ENCODE measurements around the gene SMARCC2. TPM values are rescaled to one million over a fixed set of nuclear protein-coding genes. Genes with fewer than 3 reads are reported as not detected.
"Not testable (repeated sequence)": the region's sequence is repeated elsewhere in the genome, so short reads cannot be mapped to it uniquely, and the experiment has no call there.

Gene SMARCC2
- total RNA-seq, 1 donor = 72.4 TPM

DNA sequence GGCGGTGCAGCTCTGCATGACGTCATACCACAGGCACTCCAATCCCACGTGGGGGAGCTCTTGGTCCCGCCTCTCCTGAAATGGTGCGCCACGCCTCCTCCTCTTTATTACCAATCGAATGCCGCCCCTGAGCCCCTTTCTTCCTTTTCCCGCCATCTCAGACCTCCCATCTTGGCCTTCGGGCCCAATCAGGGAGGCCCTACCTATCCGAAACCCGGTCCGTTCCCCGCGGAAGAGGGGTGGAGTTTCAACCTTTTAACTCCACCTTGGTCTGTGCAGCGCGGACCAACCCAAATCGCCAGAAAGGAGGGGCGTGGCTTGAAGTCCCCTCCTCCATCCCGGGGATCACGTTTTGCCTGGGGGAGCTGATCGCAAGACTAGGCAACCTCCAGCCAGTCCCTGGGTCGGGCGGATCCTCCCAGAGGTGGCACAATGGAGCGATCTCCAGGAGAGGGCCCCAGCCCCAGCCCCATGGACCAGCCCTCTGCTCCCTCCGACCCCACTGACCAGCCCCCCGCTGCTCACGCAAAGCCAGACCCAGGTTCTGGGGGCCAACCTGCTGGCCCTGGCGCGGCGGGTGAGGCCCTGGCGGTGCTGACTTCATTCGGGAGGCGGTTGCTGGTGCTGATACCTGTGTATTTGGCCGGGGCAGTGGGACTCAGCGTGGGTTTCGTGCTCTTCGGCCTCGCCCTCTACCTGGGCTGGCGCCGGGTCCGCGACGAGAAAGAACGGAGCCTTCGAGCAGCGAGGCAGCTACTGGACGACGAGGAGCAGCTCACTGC, 61.2 kb downstream of the SMARCC2 start, which contains the start of gene ESYT1:
Gene ESYT1 (plus strand): TSS at position 380 of the 782 bp plus-strand sequence. CDS start 53 bp downstream, at position 433.
- DNase-seq (ENCODE audit: low read depth in 2 of 3, low spot score in 2 of 3) = peak; percentile 92 to 100 (median 100)

GRCh38 chr12:56127485-56127887, 61.8 kb downstream of the SMARCC2 start:
- no peak for DNase-seq (ENCODE audit: low read depth in 2 of 3, low spot score in 2 of 3)

DNA sequence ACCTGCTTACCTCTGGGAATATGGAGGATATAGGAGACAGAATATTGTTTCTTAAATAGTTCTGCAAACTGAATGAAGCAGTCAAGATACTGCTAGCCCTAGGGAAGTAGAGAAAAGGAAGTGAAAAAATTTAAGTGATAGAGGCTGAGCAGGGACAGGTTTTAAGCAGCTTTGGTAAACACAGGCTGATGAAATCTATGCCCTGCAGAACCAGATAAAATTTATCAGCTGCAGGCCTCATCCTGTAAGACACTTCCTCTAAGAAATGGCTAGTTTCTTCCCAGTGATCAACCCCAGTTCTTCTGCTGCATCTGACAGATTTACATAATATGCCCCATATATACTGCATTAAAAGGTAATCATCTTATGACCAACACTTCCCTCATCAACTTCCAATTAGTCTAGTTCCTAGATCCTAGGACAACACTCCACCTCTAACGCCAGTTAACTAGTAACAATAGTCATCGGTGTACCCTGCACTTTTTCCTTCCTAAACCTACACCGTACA, 62.5 kb downstream of the SMARCC2 start:
- peak in 2 of 3 donors; percentile 66 to 78 for DNase-seq (ENCODE audit: low read depth in 2 of 3, low spot score in 2 of 3)

DNA sequence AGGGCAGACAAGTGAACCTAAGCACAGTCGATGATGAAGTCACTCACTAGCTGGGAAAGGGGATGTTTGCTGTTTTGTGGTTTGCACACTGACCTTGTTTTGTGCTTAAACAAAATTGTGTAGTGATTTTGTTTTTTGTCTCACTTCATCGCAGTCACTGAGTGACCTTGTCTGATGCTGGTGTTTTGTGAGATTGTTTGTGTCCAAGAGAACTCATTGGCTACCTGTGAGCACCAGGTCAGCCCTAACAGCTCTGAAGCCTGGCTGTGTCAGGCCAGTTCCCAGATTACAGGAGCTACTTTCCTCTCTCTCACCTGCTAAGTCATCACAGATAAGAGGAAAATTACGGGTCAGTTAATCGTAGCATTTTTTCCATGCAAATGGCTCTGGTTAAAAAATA, 65.2 kb downstream of the SMARCC2 start:
- no peak for DNase-seq (ENCODE audit: low read depth in 2 of 3, low spot score in 2 of 3)

DNA sequence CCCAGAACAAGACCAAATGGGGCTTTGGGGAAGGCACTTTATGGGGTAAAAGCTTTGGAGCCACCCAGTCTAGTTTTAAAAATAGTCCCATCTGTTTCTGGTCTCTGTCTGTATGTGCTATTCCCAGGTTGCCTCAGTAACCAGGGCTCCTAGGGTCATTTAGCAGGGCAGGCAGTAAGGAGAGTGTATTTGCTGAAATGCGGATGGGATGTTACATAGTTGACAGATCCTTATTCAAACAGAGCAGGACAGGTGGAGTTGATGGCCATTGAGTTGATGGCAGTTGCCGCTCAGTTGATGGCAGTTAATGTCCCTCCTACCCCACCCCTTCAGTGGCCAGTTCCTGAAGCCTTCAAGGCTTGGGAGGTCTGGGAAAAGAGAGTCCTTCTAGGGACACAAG, 66.6 kb downstream of the SMARCC2 start:
- no peak for DNase-seq (ENCODE audit: low read depth in 2 of 3, low spot score in 2 of 3)

GRCh38 chr12:56121204-56121870, 67.9 kb downstream of the SMARCC2 start:
- DNase-seq (ENCODE audit: low read depth in 2 of 3, low spot score in 2 of 3) = no peak

DNA sequence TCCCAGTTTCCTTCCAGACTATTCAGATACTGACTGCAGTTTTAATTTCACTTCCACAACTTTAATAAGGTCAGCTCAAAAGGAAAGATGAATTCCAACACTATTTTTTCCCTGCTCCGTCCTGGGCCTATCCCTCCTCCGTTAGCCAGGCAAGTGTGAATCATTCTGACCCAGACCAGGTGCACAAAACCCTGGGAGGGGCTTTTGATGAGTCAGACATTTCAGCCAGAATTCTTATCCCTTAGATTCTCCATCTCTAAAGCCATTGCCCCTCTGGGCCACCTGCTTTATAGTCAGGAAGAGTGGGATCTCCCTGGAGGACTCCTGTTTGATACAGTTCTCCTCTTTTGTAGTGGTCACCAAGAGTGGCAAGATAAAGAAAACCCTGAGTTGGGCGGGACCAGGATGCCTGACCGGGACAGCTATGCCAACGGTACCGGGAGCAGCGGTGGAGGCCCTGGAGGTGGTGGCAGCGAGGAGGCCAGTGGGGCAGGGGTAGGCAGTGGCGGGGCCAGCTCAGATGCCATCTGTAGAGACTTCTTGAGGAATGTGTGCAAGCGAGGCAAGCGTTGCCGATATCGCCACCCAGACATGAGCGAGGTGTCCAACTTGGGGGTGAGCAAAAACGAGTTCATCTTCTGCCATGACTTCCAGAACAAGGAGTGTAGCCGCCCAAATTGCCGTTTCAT, 69.0 kb downstream of the SMARCC2 start:
- no peak for DNase-seq (ENCODE audit: low read depth in 2 of 3, low spot score in 2 of 3)

DNA sequence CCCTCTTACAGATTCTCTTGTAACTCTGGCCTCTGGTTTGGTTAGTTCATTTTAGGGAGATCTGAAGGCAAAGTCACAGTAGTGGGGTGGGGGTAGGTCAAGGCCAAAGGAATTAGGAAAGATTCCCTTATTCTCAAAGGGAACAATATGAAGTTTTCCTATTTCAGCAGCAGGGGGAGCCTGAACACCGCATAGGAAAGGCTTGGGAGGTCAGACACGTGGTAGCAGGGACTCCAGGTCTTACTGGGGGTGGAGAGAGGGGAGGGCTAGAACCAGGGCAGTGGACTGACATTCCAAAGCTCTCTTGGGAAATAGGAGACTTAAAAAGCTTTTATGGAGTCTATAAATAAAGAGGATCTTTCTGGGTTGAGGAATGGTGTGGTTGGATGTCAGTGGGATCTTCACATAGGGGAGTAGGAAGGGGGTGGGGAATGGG, 69.9 kb downstream of the SMARCC2 start:
- DNase-seq (ENCODE audit: low read depth in 2 of 3, low spot score in 2 of 3) = peak in 2 of 3 donors; percentile 73 to 88

- no peak for DNase-seq (ENCODE audit: low read depth in 2 of 3, low spot score in 2 of 3)
Measured at GRCh38 chr12:56118688-56119357, 70.5 kb downstream of the SMARCC2 start.

- DNase-seq (ENCODE audit: low read depth in 2 of 3, low spot score in 2 of 3) = peak; percentile 96 to 100 (median 99)
Measured at GRCh38 chr12:56117778-56118687, 71.2 kb downstream of the SMARCC2 start, which contains the start of gene ZC3H10. Gene ZC3H10 (plus strand): TSS chr12:56118266. CDS start chr12:56120563, 2,297 bp downstream.

DNA sequence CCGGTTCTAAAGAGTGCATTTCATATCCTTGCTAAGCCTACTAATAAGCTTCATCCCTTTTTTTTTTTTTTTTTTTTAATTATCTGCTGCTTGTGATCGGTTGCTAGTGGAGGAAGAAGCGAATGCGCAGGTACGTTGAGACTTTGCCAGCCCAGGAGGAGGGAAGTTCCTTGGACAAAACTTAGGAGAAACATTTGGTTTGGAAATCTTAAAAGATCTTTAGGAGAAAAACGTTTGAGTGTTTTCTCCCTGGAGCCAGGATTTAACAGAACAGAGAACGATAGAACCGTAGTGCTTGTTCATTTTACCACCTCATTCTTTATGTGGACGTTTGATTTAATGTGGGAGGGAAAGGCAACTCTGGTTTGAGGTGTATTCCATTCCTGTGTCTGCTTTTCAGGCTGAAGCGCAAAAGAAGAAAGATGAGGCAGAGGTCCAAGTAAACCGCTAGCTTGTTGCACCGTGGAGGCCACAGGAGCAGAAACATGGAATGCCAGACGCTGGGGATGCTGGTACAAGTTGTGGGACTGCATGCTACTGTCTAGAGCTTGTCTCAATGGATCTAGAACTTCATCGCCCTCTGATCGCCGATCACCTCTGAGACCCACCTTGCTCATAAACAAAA, 72.1 kb downstream of the SMARCC2 start:
- DNase-seq (ENCODE audit: low read depth in 2 of 3, low spot score in 2 of 3) = not testable (repeated sequence)

- DNase-seq (ENCODE audit: low read depth in 2 of 3, low spot score in 2 of 3) = peak; percentile 91 to 97 (median 94)
Measured at GRCh38 chr12:56116267-56117081, 72.8 kb downstream of the SMARCC2 start, which contains the start of gene RPL41. Gene RPL41 (plus strand): TSS chr12:56116633.

GRCh38 chr12:56115329-56115728, 74.0 kb downstream of the SMARCC2 start:
- no peak for DNase-seq (ENCODE audit: low read depth in 2 of 3, low spot score in 2 of 3)

GRCh38 chr12:56114084-56114483, 75.2 kb downstream of the SMARCC2 start:
- no peak for DNase-seq (ENCODE audit: low read depth in 2 of 3, low spot score in 2 of 3)
